ENCODE data around the gene CLBA1.
A peak's percentile ranks its signal among the peaks of the same experiment; 100 is the strongest.

The CLBA1 gene

GRCh38 chr14:104985675-104986486 is at the start of gene CLBA1:
CLBA1 (plus strand) TSS chr14:104985788; CDS start chr14:104986432, 644 bp downstream.
- TF ChIP-seq CTCF (conservative IDR thresholded peaks at IDR 0.05), result no peak
- peak; percentile 59; the same call in 1 of the 2 replicates for TF ChIP-seq ZFX (IDR thresholded peaks at IDR 0.05)
- peak within 1 kb of the TSS; percentile 66 for H3K27ac ChIP-seq

- TF ChIP-seq CTCF (conservative IDR thresholded peaks at IDR 0.05) (no peak), ZFX (IDR thresholded peaks at IDR 0.05) (no peak)
- H3K27ac ChIP-seq, result no peak overlapping the region
Observed at GRCh38 chr14:104935955-104936354, 49.6 kb upstream of the CLBA1 start.

GRCh38 chr14:104936361-104937155 is 49.0 kb upstream of the CLBA1 start:
- no peak overlapping the region for H3K27ac ChIP-seq
- TF ChIP-seq CTCF (conservative IDR thresholded peaks at IDR 0.05) (no peak), ZFX (IDR thresholded peaks at IDR 0.05) (no peak)

GRCh38 chr14:104937161-104937560 is 48.4 kb upstream of the CLBA1 start:
- TF ChIP-seq ZFX (IDR thresholded peaks at IDR 0.05) (no peak), CTCF (conservative IDR thresholded peaks at IDR 0.05) (no peak)
- H3K27ac ChIP-seq, result no peak overlapping the region

GRCh38 chr14:104937694-104938365 is 47.8 kb upstream of the CLBA1 start:
- TF ChIP-seq ZFX (IDR thresholded peaks at IDR 0.05), result no peak
- TF ChIP-seq CTCF (conservative IDR thresholded peaks at IDR 0.05), result no peak
- H3K27ac ChIP-seq, result no peak overlapping the region

GRCh38 chr14:104938436-104938835 is 47.2 kb upstream of the CLBA1 start:
- H3K27ac ChIP-seq, result no peak overlapping the region

More at GRCh38 chr14:104938436-104938835, 47.2 kb upstream of the CLBA1 start:
- TF ChIP-seq CTCF (conservative IDR thresholded peaks at IDR 0.05) (no peak), ZFX (IDR thresholded peaks at IDR 0.05) (no peak)

All from C4-2B (cell line).